ENCODE measurements around the gene CD99L2.

CD99L2 gene

DNA sequence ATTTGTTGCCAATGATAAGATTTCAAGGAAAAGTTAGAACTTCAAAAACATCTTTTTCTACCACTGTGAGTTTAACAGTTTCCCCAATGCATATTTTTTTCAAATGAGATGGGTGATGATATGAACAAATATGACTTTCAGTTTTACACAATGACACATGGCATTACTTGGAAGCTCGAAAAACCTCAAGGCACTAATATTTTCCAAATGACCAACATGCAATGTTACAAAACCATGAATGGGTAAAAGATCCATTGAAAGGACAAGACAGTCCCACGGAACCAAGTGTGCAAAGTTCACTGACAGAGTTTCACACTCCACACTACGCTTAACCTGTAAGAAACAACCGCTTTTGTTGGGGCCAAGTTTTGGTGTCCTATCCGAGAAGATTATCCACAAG is 84.5 kb downstream of the CD99L2 start:
- Histone ChIP-seq H3K79me2 (ENCODE audit: control insufficient read depth, insufficient read depth, low read length, poor library complexity) (no peaks in the 10 kb centered on the region), H3K36me3 (ENCODE audit: control insufficient read depth in 1 of 2, insufficient read depth in 2 of 2, low read length in 2 of 2) (no peaks in the 10 kb centered on the region), H3K18ac (ENCODE audit: low read length) (no peak overlapping the region), H3K9me3 (ENCODE audit: insufficient read depth, low read depth, low read length) (no peaks in the 10 kb centered on the region), H3K14ac (ENCODE audit: low read length) (no peak overlapping the region), H3K27ac (ENCODE audit: low read depth, low read length) (no peak overlapping the region), H3K4me1 (ENCODE audit: control insufficient read depth in 1 of 2, insufficient read depth in 2 of 2, low read length in 2 of 2) (no peaks in the 10 kb centered on the region), H3K23ac (ENCODE audit: low read length) (no peak overlapping the region), H4K91ac (ENCODE audit: low read depth, low read length) (no peak overlapping the region), H2BK5ac (ENCODE audit: low read depth, low read length, poor library complexity) (no peak overlapping the region), H3K79me1 (ENCODE audit: low read length) (no peaks in the 10 kb centered on the region), H4K8ac (ENCODE audit: low read depth, low read length) (no peak overlapping the region), H3K4me3 (ENCODE audit: low read depth, low read length) (no peak overlapping the region), H3K9ac (ENCODE audit: low read length) (no peak overlapping the region), H2AK5ac (ENCODE audit: low read length) (no peak overlapping the region), H4K12ac (ENCODE audit: low read depth, low read length) (no peak overlapping the region), H2AFZ (ENCODE audit: insufficient read depth, low read length, poor library complexity) (no peak overlapping the region), H2BK120ac (ENCODE audit: insufficient read depth, low read length, poor library complexity) (no peak overlapping the region), H3K27me3 (ENCODE audit: insufficient read depth, low read length) (no peaks in the 10 kb centered on the region), H3K4me2 (ENCODE audit: low read length) (no peak overlapping the region), H2BK12ac (ENCODE audit: low read length) (no peak overlapping the region), H3K4ac (ENCODE audit: low read depth, low read length) (no peak overlapping the region)
- peak; percentile 20 to 75 for DNase-seq
- no CpG with 5 or more reads among the region's 5 CpGs for WGBS (ENCODE audit: extremely low coverage, insufficient coverage, insufficient read length)

DNA sequence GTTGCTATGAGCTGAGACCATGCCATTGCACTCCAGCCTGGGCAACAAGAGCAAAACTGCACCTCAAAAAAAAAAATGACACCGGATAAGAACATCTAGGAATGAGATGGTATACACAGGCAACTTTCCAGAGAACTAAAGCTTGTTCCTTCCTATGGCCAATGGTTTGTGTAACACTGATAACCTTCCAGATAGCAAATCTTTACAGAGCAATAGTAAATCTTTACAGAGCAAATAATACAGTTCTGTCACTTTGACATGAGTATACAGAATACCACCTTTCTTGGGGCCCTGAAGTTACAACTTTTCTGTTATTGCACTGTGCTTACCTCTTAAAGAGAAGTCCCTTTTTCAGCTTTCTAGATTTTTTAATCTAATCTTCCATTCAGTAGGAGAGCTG is 91.6 kb downstream of the CD99L2 start:
- no peak overlapping the region for H4K12ac ChIP-seq (ENCODE audit: low read depth, low read length)
- H2AFZ ChIP-seq (ENCODE audit: insufficient read depth, low read length, poor library complexity): no peak overlapping the region
- H3K9ac ChIP-seq (ENCODE audit: low read length): no peak overlapping the region
- H3K4me2 ChIP-seq (ENCODE audit: low read length): no peak overlapping the region
- WGBS (ENCODE audit: extremely low coverage, insufficient coverage, insufficient read length): no CpG with 5 or more reads among the region's 1 CpG
- no peaks in the 10 kb centered on the region for H3K4me1 ChIP-seq (ENCODE audit: control insufficient read depth in 1 of 2, insufficient read depth in 2 of 2, low read length in 2 of 2)
- H3K18ac ChIP-seq (ENCODE audit: low read length): no peak overlapping the region
- no peak for DNase-seq
- no peak overlapping the region for H3K23ac ChIP-seq (ENCODE audit: low read length)
- H3K4me3 ChIP-seq (ENCODE audit: low read depth, low read length): no peak overlapping the region
- no peak overlapping the region for H3K27ac ChIP-seq (ENCODE audit: low read depth, low read length)
- H2BK5ac ChIP-seq (ENCODE audit: low read depth, low read length, poor library complexity): no peak overlapping the region
- no peak overlapping the region for H4K8ac ChIP-seq (ENCODE audit: low read depth, low read length)
- H3K79me1 ChIP-seq (ENCODE audit: low read length): no peaks in the 10 kb centered on the region
- no peak overlapping the region for H3K14ac ChIP-seq (ENCODE audit: low read length)
- no peak overlapping the region for H4K91ac ChIP-seq (ENCODE audit: low read depth, low read length)
- H3K9me3 ChIP-seq (ENCODE audit: insufficient read depth, low read depth, low read length): no peaks in the 10 kb centered on the region
- no peaks in the 10 kb centered on the region for H3K36me3 ChIP-seq (ENCODE audit: control insufficient read depth in 1 of 2, insufficient read depth in 2 of 2, low read length in 2 of 2)
- H2BK12ac ChIP-seq (ENCODE audit: low read length): no peak overlapping the region
- no peak overlapping the region for H2BK120ac ChIP-seq (ENCODE audit: insufficient read depth, low read length, poor library complexity)
- H3K4ac ChIP-seq (ENCODE audit: low read depth, low read length): no peak overlapping the region
- H2AK5ac ChIP-seq (ENCODE audit: low read length): no peak overlapping the region
- no peaks in the 10 kb centered on the region for H3K27me3 ChIP-seq (ENCODE audit: insufficient read depth, low read length)
- H3K79me2 ChIP-seq (ENCODE audit: control insufficient read depth, insufficient read depth, low read length, poor library complexity): no peaks in the 10 kb centered on the region

DNA sequence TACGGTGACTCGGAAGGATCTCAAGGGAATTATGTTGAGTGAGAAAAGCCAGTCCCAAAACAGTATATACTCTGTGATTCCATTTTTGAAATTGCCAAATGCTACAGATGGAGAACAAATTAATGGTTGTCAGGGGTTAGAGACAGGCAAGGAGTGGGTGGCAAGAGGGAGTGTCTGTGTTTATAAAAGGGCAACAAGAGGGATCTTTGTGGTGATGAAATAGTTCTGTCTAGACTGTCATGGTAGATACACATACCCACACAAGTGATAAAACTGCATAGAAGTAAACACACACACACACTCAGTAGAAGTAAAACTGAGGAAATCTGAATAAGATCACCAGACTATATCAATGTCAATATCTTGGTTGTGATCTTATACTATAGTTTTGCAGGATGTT is 92.7 kb downstream of the CD99L2 start:
- no peak overlapping the region for H3K4me3 ChIP-seq (ENCODE audit: low read depth, low read length)
- no peaks in the 10 kb centered on the region for H3K79me1 ChIP-seq (ENCODE audit: low read length)
- no peak overlapping the region for H3K4ac ChIP-seq (ENCODE audit: low read depth, low read length)
- no peak overlapping the region for H2BK5ac ChIP-seq (ENCODE audit: low read depth, low read length, poor library complexity)
- H2AK5ac ChIP-seq (ENCODE audit: low read length): no peak overlapping the region
- H3K9me3 ChIP-seq (ENCODE audit: insufficient read depth, low read depth, low read length): no peaks in the 10 kb centered on the region
- no peaks in the 10 kb centered on the region for H3K27me3 ChIP-seq (ENCODE audit: insufficient read depth, low read length)
- no peaks in the 10 kb centered on the region for H3K79me2 ChIP-seq (ENCODE audit: control insufficient read depth, insufficient read depth, low read length, poor library complexity)
- H4K91ac ChIP-seq (ENCODE audit: low read depth, low read length): no peak overlapping the region
- H3K9ac ChIP-seq (ENCODE audit: low read length): no peak overlapping the region
- no peak overlapping the region for H3K18ac ChIP-seq (ENCODE audit: low read length)
- no peak overlapping the region for H3K14ac ChIP-seq (ENCODE audit: low read length)
- H3K27ac ChIP-seq (ENCODE audit: low read depth, low read length): no peak overlapping the region
- no peak overlapping the region for H4K8ac ChIP-seq (ENCODE audit: low read depth, low read length)
- no peak overlapping the region for H3K4me2 ChIP-seq (ENCODE audit: low read length)
- H3K36me3 ChIP-seq (ENCODE audit: control insufficient read depth in 1 of 2, insufficient read depth in 2 of 2, low read length in 2 of 2): no peaks in the 10 kb centered on the region
- no peak for DNase-seq
- no peak overlapping the region for H4K12ac ChIP-seq (ENCODE audit: low read depth, low read length)
- no peaks in the 10 kb centered on the region for H3K4me1 ChIP-seq (ENCODE audit: control insufficient read depth in 1 of 2, insufficient read depth in 2 of 2, low read length in 2 of 2)
- H2AFZ ChIP-seq (ENCODE audit: insufficient read depth, low read length, poor library complexity): no peak overlapping the region
- no CpG with 5 or more reads among the region's 2 CpGs for WGBS (ENCODE audit: extremely low coverage, insufficient coverage, insufficient read length)
- H2BK120ac ChIP-seq (ENCODE audit: insufficient read depth, low read length, poor library complexity): no peak overlapping the region
- no peak overlapping the region for H3K23ac ChIP-seq (ENCODE audit: low read length)
- no peak overlapping the region for H2BK12ac ChIP-seq (ENCODE audit: low read length)

DNA sequence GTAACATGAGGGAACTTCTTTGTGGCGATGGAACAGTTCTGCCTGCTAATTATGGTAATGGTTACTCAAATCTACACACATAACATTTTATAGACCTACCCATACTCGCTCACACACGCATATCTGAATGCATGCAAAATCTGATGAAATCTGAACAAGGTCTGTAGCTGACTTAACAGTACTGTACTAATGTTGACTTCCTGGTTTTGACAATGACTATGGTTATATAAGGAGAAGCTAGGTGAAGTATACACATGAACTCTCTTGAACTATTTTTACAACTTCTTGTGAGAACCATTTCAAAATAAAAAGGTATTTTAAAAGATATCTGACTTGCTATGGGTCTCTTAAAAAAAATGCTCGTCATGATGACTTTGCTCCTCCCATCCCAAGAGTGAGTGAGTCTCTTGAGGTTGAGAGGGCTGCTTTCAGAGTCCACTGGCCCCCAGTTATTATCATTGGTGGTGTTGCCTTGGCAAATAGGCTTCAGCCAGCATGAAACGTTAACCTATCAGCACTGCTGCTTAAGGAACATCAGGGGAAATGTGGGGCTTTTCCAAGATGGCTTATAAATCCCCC is 105.4 kb downstream of the CD99L2 start:
- Histone ChIP-seq H3K27me3 (ENCODE audit: insufficient read depth, low read length) (no peaks in the 10 kb centered on the region), H4K91ac (ENCODE audit: low read depth, low read length) (no peak overlapping the region), H3K18ac (ENCODE audit: low read length) (no peak overlapping the region), H4K8ac (ENCODE audit: low read depth, low read length) (no peak overlapping the region), H4K12ac (ENCODE audit: low read depth, low read length) (no peak overlapping the region), H3K36me3 (ENCODE audit: control insufficient read depth in 1 of 2, insufficient read depth in 2 of 2, low read length in 2 of 2) (peaks cover 0 to 2% of the 10 kb centered on the region in 2 experiments), H2BK5ac (ENCODE audit: low read depth, low read length, poor library complexity) (no peak overlapping the region), H3K4me3 (ENCODE audit: low read depth, low read length) (no peak overlapping the region), H3K9ac (ENCODE audit: low read length) (no peak overlapping the region), H2BK12ac (ENCODE audit: low read length) (no peak overlapping the region), H3K23ac (ENCODE audit: low read length) (no peak overlapping the region), H3K4me1 (ENCODE audit: control insufficient read depth in 1 of 2, insufficient read depth in 2 of 2, low read length in 2 of 2) (no peaks in the 10 kb centered on the region), H3K79me2 (ENCODE audit: control insufficient read depth, insufficient read depth, low read length, poor library complexity) (no peaks in the 10 kb centered on the region), H3K4me2 (ENCODE audit: low read length) (no peak overlapping the region), H2AFZ (ENCODE audit: insufficient read depth, low read length, poor library complexity) (no peak overlapping the region), H3K27ac (ENCODE audit: low read depth, low read length) (no peak overlapping the region), H3K9me3 (ENCODE audit: insufficient read depth, low read depth, low read length) (no peaks in the 10 kb centered on the region), H3K4ac (ENCODE audit: low read depth, low read length) (no peak overlapping the region), H3K79me1 (ENCODE audit: low read length) (no peaks in the 10 kb centered on the region), H2AK5ac (ENCODE audit: low read length) (no peak overlapping the region), H2BK120ac (ENCODE audit: insufficient read depth, low read length, poor library complexity) (no peak overlapping the region), H3K14ac (ENCODE audit: low read length) (no peak overlapping the region)
- WGBS (ENCODE audit: extremely low coverage, insufficient coverage, insufficient read length): no CpG with 5 or more reads among the region's 5 CpGs
- DNase-seq: no peak
